Measurements from ENCODE around the gene LSP1.

GRCh38 chr11:1931341-1932104 lies 78.6 kb downstream of the LSP1 start:
- TF ChIP-seq POLR2A (IDR thresholded peaks at IDR 0.05) (no peak), CTCF (IDR thresholded peaks at IDR 0.05) (no peak), EP300 (IDR thresholded peaks at IDR 0.05; ENCODE audit: low read depth) (no peak)

All from transverse colon (tissue), 3 donors.